IPS-18c (cell line): ENCODE results near the gene ARMC8.

Experiments
- H3K4me3 ChIP-seq: 2 replicates; pipeline ENCODE4 v1.7.0; 2013; ENCODE audit warnings: low read depth, mild to moderate bottlenecking, low read length, moderate library complexity; ENCODE audit not compliant: insufficient read depth
- H3K9me3 ChIP-seq: one replicate; pipeline ENCODE4 v1.6.1; 2013; ENCODE audit warnings: mild to moderate bottlenecking, low read length, moderate library complexity; ENCODE audit not compliant: control insufficient read depth, insufficient read depth

Gene ARMC8

DNA sequence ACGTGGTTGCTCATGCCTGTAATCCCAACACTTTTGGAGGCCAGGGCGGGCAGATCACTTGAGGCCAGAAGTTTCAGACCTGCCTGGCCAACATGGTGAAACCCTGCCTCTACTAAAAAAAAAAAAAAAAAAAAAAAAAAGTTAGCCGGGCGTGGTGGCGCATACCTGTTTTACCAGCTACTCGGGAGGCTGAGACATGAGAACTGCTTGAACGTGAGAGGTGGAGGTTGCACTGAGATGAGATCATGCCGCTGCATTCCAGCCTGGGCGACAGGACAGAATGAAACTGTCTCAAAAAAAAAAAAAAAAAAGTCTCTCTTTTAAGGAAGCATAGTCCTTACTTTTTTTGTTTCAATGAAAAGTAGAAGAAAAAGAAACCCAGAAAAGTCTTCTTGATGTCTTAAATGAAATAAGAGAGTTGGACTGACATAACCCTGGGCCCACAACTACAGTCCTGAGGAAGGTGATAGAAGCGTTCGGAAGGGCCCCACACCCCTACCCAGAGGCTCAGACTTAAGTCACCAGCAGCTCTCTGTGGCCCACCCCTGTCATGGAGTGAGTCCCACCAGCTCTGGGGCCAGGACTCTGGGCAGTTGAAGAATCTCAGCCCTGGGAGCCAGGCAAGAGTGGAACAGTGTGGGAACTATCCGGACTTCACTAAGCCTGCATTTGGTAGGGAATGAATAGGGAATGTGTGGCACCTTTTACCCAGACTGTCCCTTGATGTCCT is 139.9 kb downstream of the ARMC8 start:
- H3K4me3 ChIP-seq = no peak overlapping the region
- H3K9me3 ChIP-seq = no peaks in the 10 kb centered on the region

- H3K9me3 ChIP-seq = no peaks in the 10 kb centered on the region
- H3K4me3 ChIP-seq = no peak overlapping the region
Measured at GRCh38 chr3:138327831-138328230, 140.7 kb downstream of the ARMC8 start.

DNA sequence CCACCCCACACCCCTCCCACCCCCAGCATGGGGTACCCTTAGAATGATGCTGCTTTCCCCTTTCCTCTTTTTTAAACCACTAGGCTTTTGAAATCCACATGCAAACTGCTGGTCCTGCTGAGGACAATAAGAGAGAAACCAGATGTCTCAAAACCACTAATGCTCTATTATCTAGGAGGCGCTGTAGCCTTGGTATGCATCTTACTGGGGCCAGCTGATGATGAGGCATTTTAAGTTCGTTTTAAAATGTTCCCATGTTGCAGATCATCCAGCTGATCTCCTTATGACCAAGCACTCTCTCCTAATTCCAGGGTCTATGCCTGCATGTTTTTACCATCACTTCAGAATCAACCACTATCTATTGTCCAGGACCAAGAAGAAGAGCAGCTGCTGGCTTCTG is 141.2 kb downstream of the ARMC8 start:
- H3K9me3 ChIP-seq = no peaks in the 10 kb centered on the region
- no peak overlapping the region for H3K4me3 ChIP-seq

GRCh38 chr3:138329127-138329983 is 142.3 kb downstream of the ARMC8 start, which contains the start of gene NME9:
NME9 (minus strand) TSS chr3:138329851; CDS start chr3:138329335, 516 bp downstream.
- H3K4me3 ChIP-seq = peak within 1 kb of the TSS; percentile 73
- no peaks in the 10 kb centered on the region for H3K9me3 ChIP-seq

DNA sequence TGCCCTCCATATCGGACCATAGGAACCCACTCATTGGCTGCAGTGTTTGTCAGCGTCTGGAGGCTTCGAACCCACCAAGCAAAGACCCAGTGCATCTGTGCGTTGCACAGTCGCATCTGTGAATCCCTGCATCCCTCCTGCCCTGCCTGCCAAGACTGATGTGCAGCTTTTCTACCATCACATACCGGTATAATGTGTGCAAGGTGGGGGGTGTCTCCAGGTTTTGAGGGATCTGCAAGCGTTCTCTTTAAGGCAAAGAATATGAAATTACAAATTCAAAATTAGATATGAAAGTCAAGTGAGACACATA is 142.8 kb downstream of the ARMC8 start:
- Histone ChIP-seq H3K4me3 (peak overlapping the region; percentile 38; the same call in 1 of the 2 replicates), H3K9me3 (no peaks in the 10 kb centered on the region)

DNA sequence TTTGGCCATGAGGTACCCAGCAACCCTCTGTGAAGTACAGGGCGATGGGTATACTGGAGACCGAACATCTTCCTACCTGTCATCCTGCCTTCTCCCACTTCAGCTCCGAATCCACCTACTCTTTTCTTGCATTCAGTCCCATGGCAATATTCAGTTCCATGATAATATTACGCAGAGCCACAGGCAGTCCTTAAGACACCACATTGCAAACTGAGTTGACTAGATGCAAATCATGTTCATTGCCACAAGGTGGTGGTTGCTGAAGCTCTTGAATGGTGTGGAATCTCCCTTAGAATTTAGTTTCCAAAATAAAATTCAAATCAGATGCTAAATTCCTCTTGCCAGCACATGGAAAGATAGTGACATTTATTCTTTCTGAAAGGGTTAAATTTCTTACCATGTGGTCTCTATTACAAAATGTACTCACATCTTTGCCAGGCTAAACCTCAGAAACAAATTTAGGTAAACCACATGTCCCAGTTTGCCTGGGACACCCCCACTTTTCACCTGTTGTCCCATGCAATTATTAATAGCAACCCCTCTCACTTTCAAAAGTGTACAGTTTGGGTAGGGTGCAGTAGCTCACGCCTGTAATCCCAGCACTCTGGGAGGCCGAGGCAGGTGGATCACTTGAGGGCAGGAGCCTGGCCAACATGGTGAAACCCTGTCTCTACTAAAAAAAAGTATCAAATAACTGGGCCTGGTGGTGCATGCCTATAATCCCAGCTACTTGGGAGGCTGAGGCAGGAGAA is 144.2 kb downstream of the ARMC8 start:
- Histone ChIP-seq H3K9me3 (no peaks in the 10 kb centered on the region), H3K4me3 (no peak overlapping the region)

DNA sequence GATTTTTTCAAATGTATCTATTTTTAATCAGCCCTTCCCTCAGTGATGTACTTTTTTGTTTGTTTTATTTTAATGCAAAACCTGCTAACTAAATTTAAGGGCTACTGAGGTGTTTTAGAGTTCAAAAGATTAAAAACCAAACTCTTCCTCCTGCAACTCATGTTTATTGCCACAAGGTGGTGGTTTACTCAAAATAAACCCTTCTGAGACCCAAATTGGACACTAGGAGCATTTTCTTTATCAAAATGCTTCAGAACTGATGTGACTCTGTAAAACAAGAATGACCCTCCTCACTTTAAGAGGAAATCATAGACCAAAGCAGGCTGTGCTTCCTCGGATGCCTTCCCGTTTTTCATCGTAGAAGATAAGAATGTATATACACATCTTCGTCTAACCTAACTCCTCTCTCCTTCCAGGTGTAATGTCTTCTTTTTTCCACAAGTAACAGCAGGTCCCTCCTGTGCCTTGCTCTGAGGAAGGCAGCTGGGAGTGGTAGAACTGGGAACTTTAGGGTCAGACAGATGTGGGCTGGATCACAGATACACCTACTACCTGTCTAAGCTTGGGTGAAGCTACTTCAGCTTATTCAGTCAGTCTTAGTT is 145.5 kb downstream of the ARMC8 start:
- Histone ChIP-seq H3K9me3 (no peaks in the 10 kb centered on the region), H3K4me3 (no peak overlapping the region)

GRCh38 chr3:138334608-138335007 is 147.5 kb downstream of the ARMC8 start:
- H3K4me3 ChIP-seq = no peak overlapping the region
- H3K9me3 ChIP-seq = no peaks in the 10 kb centered on the region

GRCh38 chr3:138336454-138336999 is 149.4 kb downstream of the ARMC8 start:
- Histone ChIP-seq H3K9me3 (no peaks in the 10 kb centered on the region), H3K4me3 (no peak overlapping the region)

GRCh38 chr3:138338244-138338643 is 151.1 kb downstream of the ARMC8 start:
- Histone ChIP-seq H3K4me3 (no peak overlapping the region), H3K9me3 (no peaks in the 10 kb centered on the region)

DNA sequence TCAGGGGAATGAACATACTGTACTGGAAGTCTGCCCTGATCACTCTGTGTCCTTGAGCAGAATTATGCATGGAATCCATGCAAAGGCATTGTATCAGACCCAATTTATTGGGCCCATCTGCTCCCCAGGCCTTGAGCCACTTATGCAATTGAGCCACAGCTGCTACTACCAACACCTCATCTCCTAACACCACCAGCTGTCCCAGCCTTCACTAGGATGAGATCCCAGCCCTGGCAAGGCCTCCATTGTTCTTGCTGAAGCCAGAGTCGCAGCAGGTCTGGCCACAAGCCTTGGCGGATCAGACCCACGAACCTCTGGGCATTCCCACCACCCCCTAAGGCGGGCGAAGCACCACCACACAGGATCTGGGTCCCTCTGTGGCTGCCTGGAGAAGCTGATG is 151.7 kb downstream of the ARMC8 start:
- Histone ChIP-seq H3K4me3 (no peak overlapping the region), H3K9me3 (no peaks in the 10 kb centered on the region)

DNA sequence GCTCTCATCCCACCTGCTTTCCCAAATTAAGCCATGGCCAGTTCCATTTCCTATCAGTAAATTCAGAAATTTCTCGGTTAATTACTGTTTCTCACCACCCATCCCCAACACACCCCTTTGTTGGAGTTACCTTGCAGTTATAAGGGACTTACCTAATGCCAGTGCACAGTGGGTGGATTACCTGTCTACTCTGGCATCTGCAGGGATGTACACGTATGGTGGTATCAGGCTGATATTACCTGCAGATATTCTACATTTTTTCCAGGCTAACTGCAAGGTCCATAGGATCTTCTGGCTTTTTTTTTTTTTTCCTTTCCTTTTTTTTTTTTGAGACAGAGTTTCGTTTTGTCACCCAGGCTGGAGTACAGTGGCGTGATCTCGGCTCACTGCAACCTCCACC is 153.4 kb downstream of the ARMC8 start:
- no peak overlapping the region for H3K4me3 ChIP-seq
- no peaks in the 10 kb centered on the region for H3K9me3 ChIP-seq

DNA sequence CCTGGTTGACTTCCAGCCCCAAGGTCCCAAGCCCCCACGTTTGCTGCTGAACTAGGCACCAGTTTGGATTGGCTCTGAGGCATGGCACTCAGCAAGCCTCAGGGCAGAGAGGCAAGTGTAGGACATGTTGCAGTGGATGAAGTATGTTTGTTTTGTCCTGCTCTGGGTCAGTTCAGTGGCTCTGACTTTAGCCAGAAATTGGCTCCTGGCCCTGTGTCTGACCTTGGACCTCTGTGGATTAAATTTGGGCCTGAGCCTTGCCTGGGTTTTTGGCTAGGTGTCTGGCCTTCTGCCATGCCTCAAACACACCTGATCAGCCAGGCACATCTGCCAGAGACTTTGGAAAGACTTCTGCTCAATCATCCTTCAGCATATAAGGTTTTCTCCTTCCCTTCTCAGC is 157.7 kb downstream of the ARMC8 start:
- Histone ChIP-seq H3K4me3 (no peak overlapping the region), H3K9me3 (no peaks in the 10 kb centered on the region)
